Measurements from ENCODE around the gene USP36. TPM values are rescaled to one million over a fixed set of nuclear protein-coding genes. Genes with fewer than 3 reads are reported as not detected.

USP36 gene
- total and polyA plus RNA-seq, 4 donors: 22.2 to 61.5 (median 44.9) TPM

- H3K4me1 ChIP-seq (ENCODE audit: control insufficient read depth in 5 of 5, insufficient read depth in 5 of 5, low read length in 5 of 5): no peaks in the 10 kb centered on the region
- no peak for ATAC-seq (ENCODE audit: insufficient read depth, low FRiP score)
- H3K4me3 ChIP-seq: no peak overlapping the region
- no peak overlapping the region for H3K9ac ChIP-seq (ENCODE audit: insufficient read depth in 1 of 2, low read length in 2 of 2)
- H3K27me3 ChIP-seq (ENCODE audit: control insufficient read depth in 3 of 3, insufficient read depth in 3 of 3, low read length in 2 of 3): no peaks in the 10 kb centered on the region
- H3K36me3 ChIP-seq (ENCODE audit: control insufficient read depth in 4 of 4, insufficient read depth in 4 of 4, low read length in 4 of 4): peaks cover 24 to 61% (median 50%) of the 10 kb centered on the region in 4 donors
- WGBS, 2 donors: 82 to 93% methylated on average over 15 of the region's 15 CpGs
- H3K9me3 ChIP-seq (ENCODE audit: control insufficient read depth in 4 of 4, insufficient read depth in 3 of 4, low read length in 3 of 4): no peaks in the 10 kb centered on the region
- H3K27ac ChIP-seq (ENCODE audit: low read depth in 1 of 2, low read length in 1 of 2): no peak overlapping the region
- no peak for DNase-seq
- TF ChIP-seq, protein P1, sequence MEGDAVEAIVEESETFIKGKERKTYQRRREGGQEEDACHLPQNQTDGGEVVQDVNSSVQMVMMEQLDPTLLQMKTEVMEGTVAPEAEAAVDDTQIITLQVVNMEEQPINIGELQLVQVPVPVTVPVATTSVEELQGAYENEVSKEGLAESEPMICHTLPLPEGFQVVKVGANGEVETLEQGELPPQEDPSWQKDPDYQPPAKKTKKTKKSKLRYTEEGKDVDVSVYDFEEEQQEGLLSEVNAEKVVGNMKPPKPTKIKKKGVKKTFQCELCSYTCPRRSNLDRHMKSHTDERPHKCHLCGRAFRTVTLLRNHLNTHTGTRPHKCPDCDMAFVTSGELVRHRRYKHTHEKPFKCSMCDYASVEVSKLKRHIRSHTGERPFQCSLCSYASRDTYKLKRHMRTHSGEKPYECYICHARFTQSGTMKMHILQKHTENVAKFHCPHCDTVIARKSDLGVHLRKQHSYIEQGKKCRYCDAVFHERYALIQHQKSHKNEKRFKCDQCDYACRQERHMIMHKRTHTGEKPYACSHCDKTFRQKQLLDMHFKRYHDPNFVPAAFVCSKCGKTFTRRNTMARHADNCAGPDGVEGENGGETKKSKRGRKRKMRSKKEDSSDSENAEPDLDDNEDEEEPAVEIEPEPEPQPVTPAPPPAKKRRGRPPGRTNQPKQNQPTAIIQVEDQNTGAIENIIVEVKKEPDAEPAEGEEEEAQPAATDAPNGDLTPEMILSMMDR (IDR thresholded peaks at IDR 0.05; ENCODE audit: control extremely low read depth, extremely low read depth): no peak
Observed at GRCh38 chr17:78831688-78832540, 8.7 kb downstream of the USP36 start.

DNA sequence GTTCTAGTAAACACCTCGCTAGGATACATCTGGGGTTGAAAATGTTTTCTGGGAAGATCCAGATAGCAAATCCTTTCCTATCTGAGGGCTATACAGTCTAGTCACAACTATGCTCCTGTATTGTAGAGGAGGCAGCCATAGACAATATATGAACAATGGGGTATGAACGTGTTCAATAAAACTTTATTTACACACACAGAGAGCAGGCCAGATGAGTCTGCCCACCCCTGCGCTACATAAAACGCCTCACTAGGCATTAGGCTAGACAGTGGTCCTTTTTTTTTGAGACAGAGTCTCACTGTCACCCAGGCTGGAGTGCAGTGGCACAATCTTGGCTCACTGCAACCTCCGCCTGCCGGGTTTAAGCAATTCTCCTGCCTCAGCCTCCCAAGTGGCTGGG, 11.1 kb downstream of the USP36 start:
- peaks cover 21 to 56% (median 46%) of the 10 kb centered on the region in 4 donors for H3K36me3 ChIP-seq (ENCODE audit: control insufficient read depth in 4 of 4, insufficient read depth in 4 of 4, low read length in 4 of 4)
- DNase-seq (no peak), ATAC-seq (ENCODE audit: insufficient read depth, low FRiP score) (no peak)
- no peaks in the 10 kb centered on the region for H3K9me3 ChIP-seq (ENCODE audit: control insufficient read depth in 4 of 4, insufficient read depth in 3 of 4, low read length in 3 of 4)
- H3K4me1 ChIP-seq (ENCODE audit: control insufficient read depth in 5 of 5, insufficient read depth in 5 of 5, low read length in 5 of 5): no peaks in the 10 kb centered on the region
- no peak overlapping the region for H3K27ac ChIP-seq (ENCODE audit: low read depth in 1 of 2, low read length in 1 of 2)
- WGBS, 2 donors: 95 to 96% methylated on average over 6 of the region's 6 CpGs
- H3K9ac ChIP-seq (ENCODE audit: insufficient read depth in 1 of 2, low read length in 2 of 2): no peak overlapping the region
- H3K27me3 ChIP-seq (ENCODE audit: control insufficient read depth in 3 of 3, insufficient read depth in 3 of 3, low read length in 2 of 3): no peaks in the 10 kb centered on the region
- TF ChIP-seq, protein P1 (IDR thresholded peaks at IDR 0.05; ENCODE audit: control extremely low read depth, extremely low read depth): no peak
- H3K4me3 ChIP-seq: no peak overlapping the region

GRCh38 chr17:78828470-78829185, 12.0 kb downstream of the USP36 start:
- TF ChIP-seq, protein P1 (IDR thresholded peaks at IDR 0.05; ENCODE audit: control extremely low read depth, extremely low read depth): no peak
- Histone ChIP-seq H3K27me3 (ENCODE audit: control insufficient read depth in 3 of 3, insufficient read depth in 3 of 3, low read length in 2 of 3) (no peaks in the 10 kb centered on the region), H3K9ac (ENCODE audit: insufficient read depth in 1 of 2, low read length in 2 of 2) (no peak overlapping the region), H3K9me3 (ENCODE audit: control insufficient read depth in 4 of 4, insufficient read depth in 3 of 4, low read length in 3 of 4) (no peaks in the 10 kb centered on the region), H3K4me3 (no peak overlapping the region), H3K4me1 (ENCODE audit: control insufficient read depth in 5 of 5, insufficient read depth in 5 of 5, low read length in 5 of 5) (no peaks in the 10 kb centered on the region), H3K36me3 (ENCODE audit: control insufficient read depth in 4 of 4, insufficient read depth in 4 of 4, low read length in 4 of 4) (peaks cover 26 to 60% (median 46%) of the 10 kb centered on the region in 4 donors), H3K27ac (ENCODE audit: low read depth in 1 of 2, low read length in 1 of 2) (no peak overlapping the region)
- ATAC-seq (ENCODE audit: insufficient read depth, low FRiP score) (no peak), DNase-seq (no peak)
- 96 to 97% methylated on average over 14 of the region's 14 CpGs for WGBS, 2 donors
